ENCODE results near the gene DNMT3L. TPM values are rescaled to one million over a fixed set of nuclear protein-coding genes. Genes with fewer than 3 reads are reported as not detected.
"Not testable (repeated sequence)": the region's sequence is repeated elsewhere in the genome, so short reads cannot be mapped to it uniquely, and the experiment has no call there.

DNMT3L gene
- total RNA-seq, 1 donor from 2014 or later: not detected

DNA sequence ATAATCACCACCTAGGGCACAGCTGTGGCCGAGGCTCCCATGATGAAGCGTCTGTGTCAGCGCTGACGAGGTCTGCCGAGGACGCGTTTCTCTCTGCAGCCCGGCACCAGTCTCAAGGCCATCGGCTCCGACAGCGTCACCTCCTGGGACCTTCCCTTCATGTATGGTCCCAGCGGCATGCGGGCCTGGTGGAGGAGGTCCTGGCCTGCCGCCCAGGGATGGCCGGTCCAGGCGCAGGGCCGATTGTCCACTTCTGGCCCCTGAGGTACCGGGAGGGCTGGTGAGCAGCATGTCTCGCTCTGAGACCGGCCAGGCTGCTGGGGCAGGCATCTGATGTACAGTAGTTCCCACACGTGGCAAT lies 64.6 kb downstream of the DNMT3L start:
- not testable (repeated sequence) for DNase-seq

Small RNAs within 50 kb of the gene (small RNA-seq; reads per million reads assigned to genes)
- not detected for gene AP001059.3 (ENCODE audit: low replicate concordance)

Other genes with a start within 250 kb of the DNMT3L start
- gene TRAPPC10, start 249.6 kb downstream of the DNMT3L start, total RNA-seq: 24.7 TPM
- gene PWP2, start 154.5 kb downstream of the DNMT3L start, total RNA-seq: 26.0 TPM
- gene GATD3, start 128.2 kb downstream of the DNMT3L start, total RNA-seq: 63.2 TPM
- gene ICOSLG, start 21.0 kb downstream of the DNMT3L start, total RNA-seq: 3.1 TPM
- gene AIRE, start 24.0 kb upstream of the DNMT3L start, total RNA-seq: 0.10 TPM
- gene PFKL, start 38.2 kb upstream of the DNMT3L start, total RNA-seq: 115 TPM
- gene CFAP410, start 77.5 kb upstream of the DNMT3L start, total RNA-seq: 19.6 TPM
- 2.2 TPM for gene TRPM2, start 91.7 kb upstream of the DNMT3L start, total RNA-seq
- gene LRRC3, start 193.6 kb upstream of the DNMT3L start, total RNA-seq: 2.4 TPM

All from tongue (tissue), 3 donors.